Adrenal gland (tissue), 5 donors: ENCODE data around the gene PRPF38B.

Experiments used
- POLR2A ChIP-seq, 2 donors: fragments of 450-650 bp; IDR thresholded peaks; one replicate each; pipeline ENCODE4 v1.6.1; 2017; ENCODE audit warnings: antibody characterized with exemption in 2 of 2, mild to moderate bottlenecking in 2 of 2, moderate library complexity in 1 of 2
- TF ChIP-seq, protein P1 (sequence below), 6 experiments: fragments of 450-650 bp in 4 of 6; fragments of 200-600 bp in 2 of 6; sonication (generic) in 1 of 6; IDR thresholded peaks; 1 replicate in 5 of 6; 2 replicates in 1 of 6; pipeline versions ENCODE4 v1.5.1 to v1.8.0; 2016 to 2021; ENCODE audit warnings: antibody characterized with exemption in 6 of 6, mild to moderate bottlenecking in 2 of 6, moderate library complexity in 1 of 6
- donor health status: DM: no; HTN: no; CAD: no.

DNA sequence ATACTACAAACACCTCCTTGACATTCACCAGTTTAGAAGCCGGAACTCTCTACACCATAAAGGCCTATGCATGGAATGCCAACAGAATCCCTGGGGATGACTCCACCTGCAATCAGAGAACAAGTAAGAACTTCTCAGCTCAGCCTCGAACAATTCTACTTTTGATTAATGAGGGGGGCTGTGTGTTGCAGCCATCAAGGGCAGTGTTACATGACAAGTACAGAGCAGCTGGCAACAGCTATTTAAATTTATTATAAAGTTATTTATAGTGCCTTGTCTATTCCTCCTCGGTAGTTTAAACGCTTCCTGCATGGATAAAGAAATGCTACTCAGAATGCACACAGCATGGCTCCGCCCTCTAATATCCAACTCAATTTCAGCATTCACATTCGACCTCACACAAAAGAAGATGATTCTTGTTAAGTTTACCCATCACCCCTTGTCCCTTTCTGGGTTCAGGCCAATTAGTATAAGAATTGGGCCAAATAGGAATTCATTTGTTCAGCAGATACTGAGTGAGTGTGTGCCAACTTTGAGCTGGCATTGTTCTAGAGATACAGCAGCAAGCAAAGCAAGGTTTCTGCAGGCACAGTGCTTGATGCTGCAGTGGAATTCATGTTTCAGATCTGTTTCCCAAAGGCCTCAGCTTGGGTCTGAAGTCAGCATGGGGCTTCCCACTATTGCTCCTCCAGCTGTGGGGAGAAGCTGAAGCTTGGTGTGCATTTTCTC lies 27.0 kb downstream of the PRPF38B start:
- no peak for TF ChIP-seq POLR2A (IDR thresholded peaks at IDR 0.05)
- TF ChIP-seq, protein P1, sequence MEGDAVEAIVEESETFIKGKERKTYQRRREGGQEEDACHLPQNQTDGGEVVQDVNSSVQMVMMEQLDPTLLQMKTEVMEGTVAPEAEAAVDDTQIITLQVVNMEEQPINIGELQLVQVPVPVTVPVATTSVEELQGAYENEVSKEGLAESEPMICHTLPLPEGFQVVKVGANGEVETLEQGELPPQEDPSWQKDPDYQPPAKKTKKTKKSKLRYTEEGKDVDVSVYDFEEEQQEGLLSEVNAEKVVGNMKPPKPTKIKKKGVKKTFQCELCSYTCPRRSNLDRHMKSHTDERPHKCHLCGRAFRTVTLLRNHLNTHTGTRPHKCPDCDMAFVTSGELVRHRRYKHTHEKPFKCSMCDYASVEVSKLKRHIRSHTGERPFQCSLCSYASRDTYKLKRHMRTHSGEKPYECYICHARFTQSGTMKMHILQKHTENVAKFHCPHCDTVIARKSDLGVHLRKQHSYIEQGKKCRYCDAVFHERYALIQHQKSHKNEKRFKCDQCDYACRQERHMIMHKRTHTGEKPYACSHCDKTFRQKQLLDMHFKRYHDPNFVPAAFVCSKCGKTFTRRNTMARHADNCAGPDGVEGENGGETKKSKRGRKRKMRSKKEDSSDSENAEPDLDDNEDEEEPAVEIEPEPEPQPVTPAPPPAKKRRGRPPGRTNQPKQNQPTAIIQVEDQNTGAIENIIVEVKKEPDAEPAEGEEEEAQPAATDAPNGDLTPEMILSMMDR (IDR thresholded peaks at IDR 0.05): no peak
